GM23248 (cell line): ENCODE data around the gene DSC1.

ENCODE experiments used
- EZH2 ChIP-seq: fragments of 200-600 bp; sonication (generic); IDR thresholded peaks from 2 replicates; pipeline ENCODE4 v1.6.1; 2018; ENCODE audit warnings: antibody characterized with exemption, mild to moderate bottlenecking; ENCODE audit not compliant: insufficient read depth, poor library complexity, severe bottlenecking
- EZH2phosphoT487 ChIP-seq: fragments of 200-600 bp; sonication (generic); IDR thresholded peaks from 2 replicates; pipeline ENCODE4 v1.6.1; 2018; ENCODE audit warnings: antibody characterized with exemption, moderate library complexity, mild to moderate bottlenecking, low read depth; ENCODE audit not compliant: insufficient read depth

GRCh38 chr18:31199190-31199769 is 36.6 kb upstream of the DSC1 start:
- TF ChIP-seq EZH2phosphoT487 (no peak), EZH2 (no peak)
